Measurements from ENCODE around the gene USP17L26. TPM values are rescaled to one million over a fixed set of nuclear protein-coding genes. Genes with fewer than 3 reads are reported as not detected.
"Not testable (repeated sequence)": the region's sequence is repeated elsewhere in the genome, so short reads cannot be mapped to it uniquely, and the experiment has no call there.

USP17L26 gene
- total RNA-seq, 1 experiment from 2014 or later, result not detected

GRCh38 chr4:9381012-9381534 lies 46.6 kb downstream of the USP17L26 start:
- H4K5ac ChIP-seq (ENCODE audit: insufficient read length, low read depth, low read length); H2AFZ ChIP-seq (ENCODE audit: low read length); H3K4me2 ChIP-seq (ENCODE audit: insufficient read depth, insufficient read length, low read length); H3K27me3 Mint-ChIP-seq (ENCODE audit: low read depth); H3K4me1 ChIP-seq (ENCODE audit: insufficient read depth, low read length); H3K4me1 Mint-ChIP-seq; H4K8ac ChIP-seq (replicated peaks; ENCODE audit: insufficient read length, low read depth, low read length); H3K23ac ChIP-seq (ENCODE audit: insufficient read length, low read depth, low read length); H3K9me3 ChIP-seq (ENCODE audit: control insufficient read depth, low read depth, low read length); H2BK120ac ChIP-seq (ENCODE audit: low read depth, low read length, poor library complexity, severe bottlenecking); H3K9ac ChIP-seq (ENCODE audit: extremely low read depth, insufficient read length, low read length); H2AK5ac ChIP-seq (ENCODE audit: insufficient read length, low read length); H2BK5ac ChIP-seq (ENCODE audit: insufficient read length, low read length); H3K14ac ChIP-seq (ENCODE audit: insufficient read depth, low read length); H2BK12ac ChIP-seq (ENCODE audit: insufficient read length, low read depth, low read length); H3K56ac ChIP-seq (ENCODE audit: insufficient read length, low read depth, low read length); H3K23me2 ChIP-seq (ENCODE audit: insufficient read length, low read depth, low read length, poor library complexity, severe bottlenecking); H2BK20ac ChIP-seq (ENCODE audit: low read depth, low read length, poor library complexity, severe bottlenecking); H3K27me3 ChIP-seq (ENCODE audit: insufficient read depth, low read length); H3K27ac Mint-ChIP-seq; H2BK15ac ChIP-seq (ENCODE audit: low read depth, low read length); H3K4ac ChIP-seq (ENCODE audit: low read depth, low read length); H3K18ac ChIP-seq (ENCODE audit: insufficient read length, low read depth, low read length); H4K20me1 ChIP-seq (ENCODE audit: control insufficient read depth, insufficient read depth, insufficient read length); H3K36me3 Mint-ChIP-seq (ENCODE audit: insufficient read depth in 1 of 3, low read depth in 3 of 3); H4K91ac ChIP-seq (ENCODE audit: insufficient read length, low read depth, low read length); H3K27ac ChIP-seq (ENCODE audit: insufficient read length, low read depth, low read length); H3K79me1 ChIP-seq (ENCODE audit: insufficient read depth, low read depth, low read length, poor library complexity, severe bottlenecking); H3K79me2 ChIP-seq (ENCODE audit: insufficient read depth, low read length); H3T11ph ChIP-seq (ENCODE audit: low read length): not testable (repeated sequence)
- DNase-seq, result peak; percentile 38
- WGBS (ENCODE audit: extremely low coverage, insufficient read length, low lambda C conversion rate), result no CpG with 5 or more reads among the region's 36 CpGs
- TF ChIP-seq, protein P1, sequence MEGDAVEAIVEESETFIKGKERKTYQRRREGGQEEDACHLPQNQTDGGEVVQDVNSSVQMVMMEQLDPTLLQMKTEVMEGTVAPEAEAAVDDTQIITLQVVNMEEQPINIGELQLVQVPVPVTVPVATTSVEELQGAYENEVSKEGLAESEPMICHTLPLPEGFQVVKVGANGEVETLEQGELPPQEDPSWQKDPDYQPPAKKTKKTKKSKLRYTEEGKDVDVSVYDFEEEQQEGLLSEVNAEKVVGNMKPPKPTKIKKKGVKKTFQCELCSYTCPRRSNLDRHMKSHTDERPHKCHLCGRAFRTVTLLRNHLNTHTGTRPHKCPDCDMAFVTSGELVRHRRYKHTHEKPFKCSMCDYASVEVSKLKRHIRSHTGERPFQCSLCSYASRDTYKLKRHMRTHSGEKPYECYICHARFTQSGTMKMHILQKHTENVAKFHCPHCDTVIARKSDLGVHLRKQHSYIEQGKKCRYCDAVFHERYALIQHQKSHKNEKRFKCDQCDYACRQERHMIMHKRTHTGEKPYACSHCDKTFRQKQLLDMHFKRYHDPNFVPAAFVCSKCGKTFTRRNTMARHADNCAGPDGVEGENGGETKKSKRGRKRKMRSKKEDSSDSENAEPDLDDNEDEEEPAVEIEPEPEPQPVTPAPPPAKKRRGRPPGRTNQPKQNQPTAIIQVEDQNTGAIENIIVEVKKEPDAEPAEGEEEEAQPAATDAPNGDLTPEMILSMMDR (conservative IDR thresholded peaks at IDR 0.05), result peak; percentile 68
- peak overlapping the region in 1 of 2 experiments; percentile 8; a peak in 1 of 5 replicates for H3K4me3 Mint-ChIP-seq
- H3K9me3 Mint-ChIP-seq, result peaks cover 22 to 39% of the 10 kb centered on the region in 2 experiments
